Melanocyte of skin (primary cell): ENCODE results near the gene SIGLEC7. TPM values are rescaled to one million over a fixed set of nuclear protein-coding genes. Genes with fewer than 3 reads are reported as not detected.

ENCODE experiments used
- total RNA-seq, 2 donors: library from RNA; depleted of rRNA; stranded (reverse); fragments of >200 nt; gene quantifications; 2 replicates each; pipeline ENCODE4 v1.2.3, GENCODE V29; 2012

SIGLEC7 gene
- total RNA-seq: not detected

DNA sequence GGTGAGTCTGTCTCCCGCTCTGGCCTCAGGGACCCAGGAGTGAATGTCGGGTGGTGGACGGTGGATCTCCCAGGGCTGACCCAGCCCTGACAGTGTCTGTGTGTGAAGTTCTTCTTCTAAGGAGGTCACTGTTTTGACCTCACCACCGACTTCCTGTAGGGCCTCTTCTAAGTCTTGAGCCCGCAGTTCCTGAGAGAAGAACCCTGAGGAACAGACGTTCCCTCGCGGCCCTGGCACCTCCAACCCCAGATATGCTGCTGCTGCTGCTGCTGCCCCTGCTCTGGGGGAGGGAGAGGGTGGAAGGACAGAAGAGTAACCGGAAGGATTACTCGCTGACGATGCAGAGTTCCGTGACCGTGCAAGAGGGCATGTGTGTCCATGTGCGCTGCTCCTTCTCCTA, at the start of gene SIGLEC7:
Gene SIGLEC7, plus strand, starts transcription at position 183 of the 400 bp plus-strand sequence. Its CDS starts 69 bp downstream, at position 252.

DNA sequence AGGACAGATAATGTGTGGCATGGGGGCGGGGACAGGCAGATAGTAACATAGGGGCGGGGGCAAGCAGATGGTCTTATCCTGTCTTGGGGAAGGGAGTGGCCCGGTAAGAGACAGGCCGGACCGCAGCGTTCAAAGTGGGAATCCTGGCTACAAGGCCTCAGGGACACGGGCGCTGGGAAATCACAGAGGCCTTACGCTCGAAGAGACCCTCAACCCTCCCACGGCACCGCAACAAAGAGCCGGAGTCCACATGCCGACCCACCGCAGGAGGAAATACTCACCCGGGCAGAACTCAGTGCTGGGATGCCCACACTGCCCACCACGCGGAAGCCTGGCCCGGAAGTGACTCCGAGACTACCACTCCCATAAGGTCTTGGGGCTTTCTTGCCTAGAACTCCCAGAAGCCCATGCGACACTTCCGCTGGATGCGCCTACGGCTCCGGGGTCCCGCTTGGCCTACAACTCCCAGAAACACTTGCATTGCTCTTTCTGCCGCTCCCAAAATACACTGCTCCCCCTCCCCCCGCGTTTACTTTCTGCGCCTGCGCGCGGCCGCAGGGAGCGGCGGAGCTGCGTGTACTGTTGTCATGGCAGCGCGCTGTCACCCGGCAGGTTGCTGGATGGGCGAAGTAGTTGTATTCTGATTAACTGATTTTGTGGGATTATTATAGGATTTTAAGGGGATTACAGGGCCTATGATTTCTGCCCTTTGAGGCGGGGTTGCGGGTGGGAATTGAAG, 33.9 kb upstream of the SIGLEC7 start, which contains the start of gene CTU1:
Gene CTU1, minus strand, starts transcription at position 344 of the 739 bp plus-strand sequence. CDS start 3,840 bp downstream, outside the sequence.

DNA sequence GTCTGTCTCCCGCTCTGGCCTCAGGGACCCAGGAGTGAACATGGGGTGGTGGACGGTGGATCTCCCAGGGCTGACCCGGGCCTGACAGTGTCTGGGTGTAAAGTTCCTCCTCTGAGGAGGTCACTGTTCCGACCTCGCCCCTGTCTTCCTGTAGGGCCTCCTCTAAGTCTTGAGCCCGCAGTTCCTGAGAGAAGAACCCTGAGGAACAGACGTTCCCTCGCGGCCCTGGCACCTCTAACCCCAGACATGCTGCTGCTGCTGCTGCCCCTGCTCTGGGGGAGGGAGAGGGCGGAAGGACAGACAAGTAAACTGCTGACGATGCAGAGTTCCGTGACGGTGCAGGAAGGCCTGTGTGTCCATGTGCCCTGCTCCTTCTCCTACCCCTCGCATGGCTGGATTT, 17.4 kb upstream of the SIGLEC7 start, which contains the start of gene SIGLEC9:
Gene SIGLEC9, plus strand, starts transcription at position 178 of the 400 bp plus-strand sequence. Its CDS starts 69 bp downstream, at position 247.

Other genes starting within 250 kb of the SIGLEC7 start
- gene KLK4, start 230.9 kb upstream of the SIGLEC7 start, total RNA-seq: not detected
- not detected for gene KLK5, start 189.3 kb upstream of the SIGLEC7 start, total RNA-seq
- gene KLK6, start 172.7 kb upstream of the SIGLEC7 start, total RNA-seq: not detected
- gene KLK7, start 158.4 kb upstream of the SIGLEC7 start, total RNA-seq: not detected
- gene KLK8, start 140.7 kb upstream of the SIGLEC7 start, total RNA-seq: not detected
- gene KLK10, start 122.6 kb upstream of the SIGLEC7 start, total RNA-seq: under 1 TPM in 1 of 2 donors, not detected in 1; 0.69 TPM
- gene KLK11, start 115.7 kb upstream of the SIGLEC7 start, total RNA-seq: not detected
- gene KLK12, start 107.3 kb upstream of the SIGLEC7 start, total RNA-seq: not detected
- not detected for gene KLK13, start 77.2 kb upstream of the SIGLEC7 start, total RNA-seq
- gene KLK14, start 59.4 kb upstream of the SIGLEC7 start, total RNA-seq: under 1 TPM in 1 of 2 donors, not detected in 1; 0.33 TPM
- 1 to 10 TPM; 5.5 to 8.0 TPM for gene CTU1, start 33.9 kb upstream of the SIGLEC7 start, total RNA-seq
- gene SIGLEC9, start 17.4 kb upstream of the SIGLEC7 start, total RNA-seq: not detected
- not detected for gene CD33, start 82.8 kb downstream of the SIGLEC7 start, total RNA-seq
- gene SIGLECL1, start 108.8 kb downstream of the SIGLEC7 start, total RNA-seq: not detected
- gene IGLON5, start 169.3 kb downstream of the SIGLEC7 start, total RNA-seq: not detected
- gene VSIG10L, start 199.8 kb downstream of the SIGLEC7 start, total RNA-seq: 1 to 10 TPM; 2.1 to 3.7 TPM
- gene ETFB, start 224.1 kb downstream of the SIGLEC7 start, total RNA-seq: 100 to 1,000 TPM; 106 to 145 TPM
- not detected for gene CLDND2, start 226.7 kb downstream of the SIGLEC7 start, total RNA-seq
- gene NKG7, start 230.4 kb downstream of the SIGLEC7 start, total RNA-seq: not detected
- gene LIM2, start 245.7 kb downstream of the SIGLEC7 start, total RNA-seq: not detected
- not detected for gene C19orf84, start 248.3 kb downstream of the SIGLEC7 start, total RNA-seq